IPS DF 6.9 (cell line): ENCODE data around the gene CDC5L.
"Not testable (repeated sequence)": the region's sequence is repeated elsewhere in the genome, so short reads cannot be mapped to it uniquely, and the experiment has no call there.

ENCODE experiments used
- DNase-seq: peaks from one replicate; pipeline ENCODE4 v3.0.0-alpha.2; 2013; ENCODE audit warnings: low read depth, low spot score
- H3K27ac ChIP-seq: one replicate; pipeline ENCODE4 v1.5.1; 2013; ENCODE audit warnings: low read length, control low read depth
- H3K27me3 ChIP-seq: 2 replicates; pipeline ENCODE4 v1.6.1; 2013; ENCODE audit warnings: mild to moderate bottlenecking, low read length; ENCODE audit not compliant: control insufficient read depth, insufficient read depth
- H3K36me3 ChIP-seq: 2 replicates; pipeline ENCODE4 v1.6.1; 2013; ENCODE audit warnings: low read length; ENCODE audit not compliant: control insufficient read depth, insufficient read depth
- H3K4me1 ChIP-seq: 2 replicates; pipeline ENCODE4 v1.6.1; 2013; ENCODE audit warnings: low read length; ENCODE audit not compliant: control insufficient read depth, insufficient read depth
- H3K4me3 ChIP-seq: 2 replicates; pipeline ENCODE4 v1.5.1; 2013; ENCODE audit warnings: mild to moderate bottlenecking, low read length
- H3K9me3 ChIP-seq: 2 replicates; pipeline ENCODE4 v1.6.1; 2013; ENCODE audit warnings: low read length, inconsistent platforms; ENCODE audit not compliant: control insufficient read depth, insufficient read depth
- WGBS: extraction: QIAGEN DNeasy Blood & Tissue Kit; methylation state at CpG from one replicate; pipeline ENCODE4 v1.1.7; 2013; ENCODE audit warnings: mixed read lengths, missing lambda C conversion rate; ENCODE audit not compliant: insufficient read length, insufficient coverage; 5-methylcytosine and 5-hydroxymethylcytosine counted together

The CDC5L gene

GRCh38 chr6:44387346-44388134, at the start of gene CDC5L:
Gene CDC5L (plus strand): TSS chr6:44387706. CDS start chr6:44387824, 118 bp downstream.
- H3K27me3 ChIP-seq: no peaks in the 10 kb centered on the region
- WGBS: no CpG with 5 or more reads among the region's 56 CpGs
- H3K4me3 ChIP-seq: peak within 1 kb of the TSS; percentile 80
- H3K27ac ChIP-seq: no peak within 1 kb of the TSS
- no peaks in the 10 kb centered on the region; the same call in 1 of the 2 replicates for H3K36me3 ChIP-seq
- H3K4me1 ChIP-seq: no peaks in the 10 kb centered on the region
- peak; percentile 87 for DNase-seq
- no peaks in the 10 kb centered on the region for H3K9me3 ChIP-seq

- no peak overlapping the region for H3K4me3 ChIP-seq
- H3K4me1 ChIP-seq: 0 out of 2 replicates have a peak, but pooled peaks cover 2% of the 10 kb centered on the region
- DNase-seq: peak; percentile 60
- H3K27ac ChIP-seq: no peak overlapping the region
- no peaks in the 10 kb centered on the region for H3K9me3 ChIP-seq
- H3K27me3 ChIP-seq: no peaks in the 10 kb centered on the region; the same call in 1 of the 2 replicates
- WGBS: no CpG with 5 or more reads among the region's 11 CpGs
- H3K36me3 ChIP-seq: no peaks in the 10 kb centered on the region
Measured at GRCh38 chr6:44338228-44339122, 49.0 kb upstream of the CDC5L start.

- H3K27ac ChIP-seq: no peak overlapping the region
- H3K36me3 ChIP-seq: no peaks in the 10 kb centered on the region
- H3K4me1 ChIP-seq: 0 out of 2 replicates have a peak, but pooled peaks cover 2% of the 10 kb centered on the region
- no CpG with 5 or more reads among the region's 5 CpGs for WGBS
- H3K4me3 ChIP-seq: no peak overlapping the region
- DNase-seq: no peak
- no peaks in the 10 kb centered on the region; the same call in 1 of the 2 replicates for H3K27me3 ChIP-seq
- no peaks in the 10 kb centered on the region for H3K9me3 ChIP-seq
Measured at GRCh38 chr6:44339301-44339700, 48.2 kb upstream of the CDC5L start.

- H3K27ac ChIP-seq: no peak overlapping the region
- no CpG with 5 or more reads among the region's 7 CpGs for WGBS
- DNase-seq: no peak
Measured at GRCh38 chr6:44339763-44340625, 47.5 kb upstream of the CDC5L start.

GRCh38 chr6:44341095-44341890, 46.2 kb upstream of the CDC5L start:
- H3K27me3 ChIP-seq: no peaks in the 10 kb centered on the region; the same call in 1 of the 2 replicates
- no CpG with 5 or more reads among the region's 8 CpGs for WGBS
- no peaks in the 10 kb centered on the region for H3K36me3 ChIP-seq
- H3K4me3 ChIP-seq: no peak overlapping the region
- H3K9me3 ChIP-seq: no peaks in the 10 kb centered on the region
- no peak for DNase-seq
- H3K27ac ChIP-seq: no peak overlapping the region
- 0 out of 2 replicates have a peak, but pooled peaks cover 2% of the 10 kb centered on the region for H3K4me1 ChIP-seq

More at GRCh38 chr6:44339763-44340625, 47.5 kb upstream of the CDC5L start:
- H3K9me3 ChIP-seq: no peaks in the 10 kb centered on the region
- no peaks in the 10 kb centered on the region for H3K36me3 ChIP-seq
- H3K4me3 ChIP-seq: no peak overlapping the region
- H3K27me3 ChIP-seq: no peaks in the 10 kb centered on the region; the same call in 1 of the 2 replicates
- 0 out of 2 replicates have a peak, but pooled peaks cover 2% of the 10 kb centered on the region for H3K4me1 ChIP-seq

- Histone ChIP-seq H3K27me3 (no peaks in the 10 kb centered on the region; the same call in 1 of the 2 replicates), H3K36me3 (no peaks in the 10 kb centered on the region), H3K27ac (no peak overlapping the region), H3K4me3 (no peak overlapping the region), H3K4me1 (0 out of 2 replicates have a peak, but pooled peaks cover 2% of the 10 kb centered on the region), H3K9me3 (no peaks in the 10 kb centered on the region)
- DNase-seq: no peak
- no CpG with 5 or more reads among the region's 6 CpGs for WGBS
Measured at GRCh38 chr6:44342052-44342451, 45.5 kb upstream of the CDC5L start.

- H3K27me3 ChIP-seq: no peaks in the 10 kb centered on the region; the same call in 1 of the 2 replicates
- H3K4me3 ChIP-seq: no peak within 1 kb of the TSS; the same call in 1 of the 2 replicates
- no peaks in the 10 kb centered on the region for H3K9me3 ChIP-seq
- WGBS: no CpG with 5 or more reads among the region's 31 CpGs
- no peak within 1 kb of the TSS for H3K27ac ChIP-seq
- no peaks in the 10 kb centered on the region for H3K36me3 ChIP-seq
- no peak for DNase-seq
- 0 out of 2 replicates have a peak, but pooled peaks cover 2% of the 10 kb centered on the region for H3K4me1 ChIP-seq
Measured at GRCh38 chr6:44342489-44342888, 45.0 kb upstream of the CDC5L start, which contains the start of gene SPATS1. Gene SPATS1 (plus strand): TSS chr6:44342650. CDS start chr6:44343096, 446 bp downstream.

- DNase-seq, H3K4me3 ChIP-seq, H3K36me3 ChIP-seq, H3K9me3 ChIP-seq, H3K27me3 ChIP-seq, H3K27ac ChIP-seq, H3K4me1 ChIP-seq: not testable (repeated sequence)
- no CpG with 5 or more reads among the region's 4 CpGs for WGBS
Measured at GRCh38 chr6:44346818-44347217, 40.7 kb upstream of the CDC5L start.
